ENCODE measurements around the gene LIPC.

Gene LIPC

GRCh38 chr15:58517252-58517681 is 85.5 kb downstream of the LIPC start:
- DNase-seq (ENCODE audit: low spot score) = no peak
- in situ Hi-C loops (cut with MboI; ENCODE audit: low sequenced_read_pairs, unreplicated experiment) = no loop called here
- TF ChIP-seq CTCF (IDR thresholded peaks at IDR 0.05; ENCODE audit: borderline replicate concordance, control extremely low read depth, extremely low read depth, insufficient read depth, missing control alignments) = no peak

- no peak for TF ChIP-seq CTCF (IDR thresholded peaks at IDR 0.05; ENCODE audit: borderline replicate concordance, control extremely low read depth, extremely low read depth, insufficient read depth, missing control alignments)
- in situ Hi-C loops (cut with MboI; ENCODE audit: low sequenced_read_pairs, unreplicated experiment) = no loop called here
- DNase-seq (ENCODE audit: low spot score) = peak; percentile 53
These were observed 86.1 kb downstream of the LIPC start for GRCh38 chr15:58517682-58518525.

DNA sequence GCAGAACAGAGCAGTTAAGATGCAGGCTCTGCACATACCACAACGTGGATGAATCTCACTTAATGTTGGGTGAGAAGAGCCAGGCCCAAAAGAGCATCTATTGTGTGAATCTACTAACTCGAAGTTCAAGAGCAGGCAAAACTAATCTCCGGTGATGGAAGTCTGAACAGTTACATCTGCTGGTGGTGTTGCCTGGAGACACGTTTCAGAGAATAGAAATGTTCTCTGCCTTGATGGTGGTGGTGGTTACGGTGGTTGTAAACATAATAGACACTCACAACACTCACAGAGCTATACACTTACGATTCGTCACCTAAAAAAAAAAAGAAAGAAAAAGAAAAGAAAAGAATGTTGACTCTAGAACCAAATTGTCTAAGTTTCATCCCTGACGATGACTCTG is 86.8 kb downstream of the LIPC start:
- TF ChIP-seq CTCF (IDR thresholded peaks at IDR 0.05; ENCODE audit: borderline replicate concordance, control extremely low read depth, extremely low read depth, insufficient read depth, missing control alignments) = no peak
- no peak for DNase-seq (ENCODE audit: low spot score)
- in situ Hi-C loops (cut with MboI; ENCODE audit: low sequenced_read_pairs, unreplicated experiment) = no loop called here

DNA sequence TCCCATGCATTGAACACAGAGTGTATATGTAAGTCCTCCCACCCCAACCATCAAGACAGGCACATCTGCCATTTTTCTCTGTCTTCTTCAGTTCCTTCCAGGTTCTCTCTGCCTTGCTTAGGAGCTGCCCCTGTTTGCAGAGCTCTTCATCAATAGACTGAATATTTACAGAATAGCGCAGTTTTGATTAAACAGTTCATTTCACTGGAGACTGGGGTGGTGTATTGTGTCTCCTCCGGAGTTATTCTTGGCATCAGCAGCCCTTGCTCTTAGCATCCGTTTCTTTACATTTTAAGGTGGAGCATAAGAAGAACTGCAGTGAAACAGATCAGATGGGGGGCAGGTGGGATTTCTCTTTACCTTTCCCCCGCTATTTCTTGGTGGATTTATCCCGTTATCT is 87.7 kb downstream of the LIPC start:
- no peak for DNase-seq (ENCODE audit: low spot score)
- no peak for TF ChIP-seq CTCF (IDR thresholded peaks at IDR 0.05; ENCODE audit: borderline replicate concordance, control extremely low read depth, extremely low read depth, insufficient read depth, missing control alignments)
- in situ Hi-C loops (cut with MboI; ENCODE audit: low sequenced_read_pairs, unreplicated experiment) = no loop called here

DNA sequence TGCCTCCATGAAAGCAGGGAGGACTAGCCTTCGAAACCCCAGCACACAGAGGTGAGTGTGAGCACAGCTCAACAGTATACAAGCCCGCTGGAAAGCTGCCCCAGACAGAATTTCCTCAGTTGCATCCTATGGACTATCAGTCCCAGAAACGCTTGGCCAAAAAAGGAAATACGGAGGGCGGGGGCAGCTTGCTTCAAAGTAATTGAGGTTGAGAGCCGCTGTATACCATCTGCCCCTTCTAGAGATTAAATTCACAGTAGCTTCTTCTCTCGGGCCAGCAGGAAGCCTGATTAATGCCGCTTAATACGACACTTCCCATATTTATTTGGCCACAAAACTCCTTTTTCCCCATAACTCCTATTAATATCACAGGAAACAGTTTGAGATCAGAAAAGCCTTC is 88.7 kb downstream of the LIPC start:
- DNase-seq (ENCODE audit: low spot score) = no peak
- no peak for TF ChIP-seq CTCF (IDR thresholded peaks at IDR 0.05; ENCODE audit: borderline replicate concordance, control extremely low read depth, extremely low read depth, insufficient read depth, missing control alignments)
- in situ Hi-C loops (cut with MboI; ENCODE audit: low sequenced_read_pairs, unreplicated experiment) = no loop called here

GRCh38 chr15:58520936-58521292 is 89.1 kb downstream of the LIPC start:
- no peak for DNase-seq (ENCODE audit: low spot score)
- in situ Hi-C loops (cut with MboI; ENCODE audit: low sequenced_read_pairs, unreplicated experiment) = no loop called here
- no peak for TF ChIP-seq CTCF (IDR thresholded peaks at IDR 0.05; ENCODE audit: borderline replicate concordance, control extremely low read depth, extremely low read depth, insufficient read depth, missing control alignments)

All from GM13976 (cell line).